Activated T-cell treated with anti-CD3 and anti-CD28 coated beads, Interleukin-2, amount 50 U/mL, for 48 hours (primary cell): ENCODE results near the gene RPLP2.

Experiments used
- DNase-seq, 2 experiments: peaks; one replicate each; pipeline ENCODE4 v3.0.0-alpha.2; 2020

Gene RPLP2

GRCh38 chr11:808427-809286 lies 1.1 kb upstream of the RPLP2 start:
- DNase-seq: peak in 1 of 2 experiments; percentile 66

- peak in 1 of 2 experiments; percentile 44 for DNase-seq
Observed at GRCh38 chr11:810040-810567, 337 bp downstream of the RPLP2 start.

- DNase-seq: no peak
Observed at GRCh38 chr11:811446-812245, 1.9 kb downstream of the RPLP2 start.

- no peak for DNase-seq
Observed at GRCh38 chr11:812390-812789, 2.6 kb downstream of the RPLP2 start.

GRCh38 chr11:813072-813455 lies 3.3 kb downstream of the RPLP2 start:
- no peak for DNase-seq

- DNase-seq: peak in 1 of 2 experiments; percentile 56
Observed at GRCh38 chr11:813456-814096, 3.8 kb downstream of the RPLP2 start.

- DNase-seq: no peak
Observed at GRCh38 chr11:815675-816432, 6.1 kb downstream of the RPLP2 start.

GRCh38 chr11:816433-816779 lies 6.6 kb downstream of the RPLP2 start:
- DNase-seq: no peak

- DNase-seq: no peak
Observed at GRCh38 chr11:818396-819128, 8.8 kb downstream of the RPLP2 start, which contains the start of gene PNPLA2. Gene PNPLA2 (plus strand): TSS chr11:818914. CDS start chr11:819719, 805 bp downstream.

GRCh38 chr11:819129-819931 lies 9.6 kb downstream of the RPLP2 start:
- DNase-seq: peak; percentile 92 to 93

- peak; percentile 91 to 93 for DNase-seq
Observed at GRCh38 chr11:819943-820649, 10.3 kb downstream of the RPLP2 start.

GRCh38 chr11:820655-821511 lies 11.1 kb downstream of the RPLP2 start:
- DNase-seq: no peak

GRCh38 chr11:821512-822371 lies 12.0 kb downstream of the RPLP2 start:
- no peak for DNase-seq

GRCh38 chr11:823441-824291 lies 13.9 kb downstream of the RPLP2 start:
- no peak for DNase-seq

- DNase-seq: no peak
Observed at GRCh38 chr11:824292-824880, 14.6 kb downstream of the RPLP2 start.

- no peak for DNase-seq
Observed at GRCh38 chr11:824942-825341, 15.2 kb downstream of the RPLP2 start.
